RPMI8226 (cell line): Measurements from ENCODE around the gene CFAP20.

Experiments
- DNase-seq: peaks from one replicate; pipeline ENCODE4 v3.0.0-alpha.2; 2015

Gene CFAP20

DNA sequence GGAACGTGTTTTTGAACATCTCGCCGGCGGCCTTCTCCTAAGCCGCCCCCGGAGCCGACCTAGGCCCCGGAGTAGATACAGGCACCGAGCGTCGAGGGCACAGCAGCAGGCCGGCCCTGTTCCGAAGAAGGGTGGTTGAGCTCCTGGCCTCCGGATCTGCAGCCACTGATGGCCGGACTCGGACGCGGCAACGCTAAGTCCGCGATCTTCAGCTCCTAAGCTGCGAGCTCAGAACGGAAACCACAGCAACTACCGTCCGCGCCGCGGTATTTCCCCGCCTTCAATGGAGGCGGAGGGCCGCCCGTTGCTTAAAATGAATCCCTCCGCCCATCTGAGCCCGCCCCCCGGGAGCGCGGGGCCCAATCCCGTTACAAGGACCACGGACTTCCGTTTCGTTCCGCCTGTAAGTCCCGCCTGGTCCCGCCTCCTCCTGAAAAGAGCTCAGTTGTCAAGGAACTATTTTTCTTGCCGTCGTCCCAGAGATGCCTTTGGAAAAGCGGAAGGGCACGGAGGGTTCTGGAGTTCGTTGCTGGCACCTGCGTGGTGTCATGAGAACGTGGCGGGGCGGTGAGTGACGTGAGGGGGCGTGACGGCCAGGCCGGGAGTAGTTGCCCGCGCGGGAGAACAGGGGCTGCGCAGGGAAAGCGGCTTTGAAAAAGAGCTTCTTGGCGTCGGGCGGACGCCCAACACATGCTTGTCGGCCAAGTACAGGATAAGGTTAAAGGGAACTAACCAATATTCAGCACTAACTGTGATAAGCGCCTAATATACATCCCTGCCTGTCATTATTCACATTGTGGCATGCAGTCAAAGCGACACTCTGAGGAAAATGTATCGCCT is at the start of gene CFAP20:
Gene CFAP20, minus strand, starts transcription at position 285 of the 840 bp plus-strand sequence. Its CDS starts 266 bp downstream, at position 19.
- peak; percentile 100 for DNase-seq

- no peak for DNase-seq
These were observed 48.2 kb upstream of the CFAP20 start for GRCh38 chr16:58177353-58177710.

DNA sequence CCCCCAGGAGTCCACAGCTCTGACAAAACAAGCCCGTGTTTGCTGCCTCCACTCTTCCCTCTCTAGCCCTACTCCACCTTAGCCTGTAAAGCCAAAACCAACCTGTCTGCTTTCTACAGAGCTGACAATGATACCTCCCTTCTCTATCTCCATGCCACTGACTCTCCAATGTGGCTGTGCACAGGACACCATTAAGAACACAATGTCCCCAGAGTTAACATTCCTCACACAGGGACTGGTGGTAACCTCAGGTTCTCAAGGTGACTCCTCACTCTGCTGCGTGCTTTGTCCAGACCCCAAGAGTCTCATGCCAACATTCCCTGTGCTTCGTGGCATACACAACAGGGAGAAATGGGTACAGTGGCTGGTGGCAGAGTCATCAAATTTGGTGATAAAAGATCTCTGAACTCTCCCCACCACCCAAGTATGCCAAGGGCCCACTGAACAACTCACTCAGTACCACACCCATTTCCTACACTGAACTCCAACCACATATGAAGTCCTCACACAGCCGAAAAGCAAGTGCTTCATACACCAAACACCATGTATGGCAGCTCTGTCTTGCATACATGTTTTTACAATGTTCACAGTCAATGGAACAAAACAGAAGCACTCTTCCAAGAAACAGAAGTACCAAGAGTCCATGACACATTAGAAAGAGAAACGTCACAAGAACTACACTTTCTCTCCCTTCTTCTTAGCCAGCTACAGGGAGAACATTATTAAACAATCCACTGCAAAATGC is 47.6 kb upstream of the CFAP20 start:
- DNase-seq = no peak

DNA sequence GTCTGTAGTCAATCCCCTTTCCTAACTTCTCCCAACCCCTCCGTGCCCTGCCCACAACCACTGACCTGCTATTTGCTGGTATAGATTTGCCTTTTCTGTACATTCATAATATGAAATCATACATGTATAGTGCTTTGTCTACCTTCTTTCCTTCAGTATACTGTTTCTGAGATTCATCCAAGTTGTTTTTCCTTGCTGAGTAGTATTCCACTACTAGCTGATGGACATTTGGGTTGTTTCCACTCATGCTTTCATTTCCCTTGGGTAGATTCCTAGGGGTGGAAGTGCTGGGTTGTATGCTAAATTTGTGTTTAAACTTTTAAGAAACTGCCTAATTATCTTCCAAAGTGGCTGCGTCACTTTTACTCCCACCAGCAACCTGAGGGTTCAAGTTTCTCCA is 41.0 kb upstream of the CFAP20 start:
- DNase-seq = no peak

DNA sequence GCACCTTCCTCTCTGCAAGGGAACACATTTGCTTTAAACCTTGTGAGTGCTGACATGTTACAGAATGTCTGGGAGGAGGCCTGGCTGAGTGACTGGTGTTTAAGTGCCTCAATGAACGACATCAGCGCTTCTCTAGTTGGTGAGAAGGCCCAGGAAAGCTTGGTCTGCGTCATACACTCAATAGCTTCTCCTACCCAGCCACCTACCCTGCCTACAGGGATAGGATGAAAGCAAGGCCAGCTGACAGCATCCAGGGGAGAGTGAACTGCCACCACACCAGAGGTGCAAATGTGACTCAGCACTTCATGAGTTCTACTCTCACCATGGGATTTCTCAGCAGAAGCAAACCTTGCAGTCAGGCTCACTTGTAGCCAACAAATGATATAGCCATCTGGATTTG is 31.7 kb upstream of the CFAP20 start:
- DNase-seq = no peak

- DNase-seq = no peak
These were observed 29.5 kb upstream of the CFAP20 start for GRCh38 chr16:58158725-58159124.

- DNase-seq = no peak
These were observed 28.9 kb upstream of the CFAP20 start for GRCh38 chr16:58157951-58158540.

- no peak for DNase-seq
These were observed 28.1 kb upstream of the CFAP20 start for GRCh38 chr16:58157239-58157638.

- no peak for DNase-seq
These were observed 26.7 kb upstream of the CFAP20 start for GRCh38 chr16:58155839-58156238.

DNA sequence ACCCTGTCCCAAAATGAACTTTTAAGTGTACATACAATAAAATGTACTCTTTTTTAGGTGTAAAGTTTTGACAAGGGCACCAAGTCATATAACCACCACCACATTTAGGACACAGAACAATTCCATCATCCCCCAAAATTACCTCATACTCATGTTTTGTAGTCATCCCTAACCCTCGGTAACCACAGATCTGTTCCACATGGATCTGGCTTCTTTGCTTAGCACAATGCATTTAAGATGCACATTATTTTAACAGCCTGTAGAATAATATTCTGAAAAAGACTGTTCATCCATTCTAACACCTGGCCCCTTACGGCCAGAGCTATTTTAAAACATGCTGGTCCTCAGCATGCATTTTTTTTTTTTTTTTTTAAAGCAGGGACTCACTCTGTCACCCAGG is 25.2 kb upstream of the CFAP20 start:
- DNase-seq = no peak

- no peak for DNase-seq
These were observed 23.2 kb upstream of the CFAP20 start for GRCh38 chr16:58152246-58152868.

- DNase-seq = no peak
These were observed 19.3 kb upstream of the CFAP20 start for GRCh38 chr16:58148526-58148925.

- no peak for DNase-seq
These were observed 18.9 kb upstream of the CFAP20 start for GRCh38 chr16:58148099-58148498.

DNA sequence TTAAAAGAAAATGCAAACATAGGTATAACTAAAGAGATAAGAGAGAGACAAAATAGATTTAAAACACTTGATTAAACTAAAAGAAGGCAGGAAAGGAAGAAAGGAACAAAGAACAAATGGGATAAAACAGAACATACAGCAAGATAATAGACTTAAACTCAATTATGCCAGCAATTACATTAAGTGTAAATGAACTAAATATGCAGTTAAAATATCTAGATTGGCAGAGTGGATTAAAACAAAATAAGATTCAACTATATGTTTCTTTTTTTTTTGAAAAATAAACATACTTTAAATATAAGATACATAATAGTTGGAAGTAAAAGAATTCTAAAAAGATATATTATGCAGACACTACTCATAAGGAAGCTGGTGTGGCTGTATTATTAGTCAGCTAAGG is 9.7 kb upstream of the CFAP20 start:
- DNase-seq = no peak

DNA sequence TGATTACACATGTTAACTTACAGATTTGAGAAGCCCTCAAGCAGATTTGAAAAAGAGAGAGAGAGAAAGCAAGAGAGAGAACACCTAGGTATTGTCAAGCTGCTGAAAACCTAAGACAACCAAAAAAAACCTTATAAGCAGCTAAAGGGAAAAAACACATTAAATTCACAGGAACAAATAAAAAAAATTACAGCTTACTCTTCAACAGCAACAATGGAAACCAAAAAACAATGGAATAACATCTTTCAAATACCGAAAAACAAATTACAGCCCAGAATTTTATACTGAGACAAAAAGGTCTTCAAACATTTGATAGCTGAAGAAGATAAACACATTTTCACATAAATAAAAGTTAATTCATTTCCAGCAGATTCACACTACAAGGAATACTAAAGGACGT is 8.4 kb upstream of the CFAP20 start:
- no peak for DNase-seq

GRCh38 chr16:58128711-58129096 is 477 bp downstream of the CFAP20 start:
- no peak for DNase-seq

- no peak for DNase-seq
These were observed 975 bp downstream of the CFAP20 start for GRCh38 chr16:58128181-58128631.

GRCh38 chr16:58127634-58128033 is 1.5 kb downstream of the CFAP20 start:
- no peak for DNase-seq

DNA sequence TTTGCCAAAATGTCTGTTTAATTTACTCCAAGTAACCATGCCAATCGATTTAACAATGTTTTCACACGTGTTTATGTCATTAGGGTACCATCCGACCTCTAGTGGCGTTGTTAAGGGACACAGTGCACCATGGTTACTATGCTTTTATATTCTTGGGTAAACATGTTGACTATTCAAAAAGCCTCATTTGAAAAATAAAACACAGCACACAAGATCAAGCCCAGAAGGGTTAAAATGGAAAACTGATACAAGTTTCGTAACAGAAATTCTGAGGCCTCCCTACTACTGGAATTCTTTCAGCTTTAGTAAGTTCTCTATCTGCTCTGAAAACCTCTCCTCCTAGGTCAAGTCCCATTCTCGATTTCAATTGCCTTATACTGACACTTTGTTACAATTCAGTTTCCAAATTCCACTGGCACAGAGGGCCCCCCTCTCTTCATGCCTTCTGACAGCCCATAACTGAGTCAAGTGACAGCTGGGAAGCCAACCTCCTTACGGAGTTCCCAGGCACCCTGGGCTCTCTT is 2.1 kb downstream of the CFAP20 start:
- peak; percentile 25 for DNase-seq

DNA sequence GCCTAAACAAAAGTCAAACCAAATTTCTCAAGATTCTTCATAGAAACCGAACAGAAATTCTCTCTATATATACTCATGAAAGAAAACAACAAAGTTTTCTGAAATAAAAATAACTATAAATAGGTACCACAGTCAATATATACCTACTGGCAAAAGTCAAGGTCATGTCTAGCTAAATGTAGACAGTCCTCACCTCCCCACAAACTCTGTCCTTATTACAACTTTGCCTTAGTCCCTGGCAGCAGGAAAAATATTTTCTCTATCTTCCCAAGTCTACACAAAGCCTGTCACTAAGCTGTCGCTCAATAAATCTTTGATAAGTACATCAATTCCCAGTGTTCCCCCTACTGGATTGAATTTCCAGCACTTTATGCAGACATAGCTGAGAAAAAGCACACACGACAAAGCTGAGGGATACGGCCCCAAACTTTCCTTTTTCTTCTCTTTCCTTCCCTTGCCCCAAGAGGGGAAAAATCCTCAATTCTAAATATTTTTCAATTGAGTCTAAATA is 2.7 kb downstream of the CFAP20 start:
- no peak for DNase-seq

GRCh38 chr16:58125781-58126335 is 3.3 kb downstream of the CFAP20 start:
- DNase-seq = no peak

- DNase-seq = no peak
These were observed 4.1 kb downstream of the CFAP20 start for GRCh38 chr16:58125041-58125440.

GRCh38 chr16:58124601-58124915 is 4.6 kb downstream of the CFAP20 start:
- no peak for DNase-seq
